ENCODE results near the gene DIP2C.
"Not testable (repeated sequence)": the region's sequence is repeated elsewhere in the genome, so short reads cannot be mapped to it uniquely, and the experiment has no call there.

The DIP2C gene

DNA sequence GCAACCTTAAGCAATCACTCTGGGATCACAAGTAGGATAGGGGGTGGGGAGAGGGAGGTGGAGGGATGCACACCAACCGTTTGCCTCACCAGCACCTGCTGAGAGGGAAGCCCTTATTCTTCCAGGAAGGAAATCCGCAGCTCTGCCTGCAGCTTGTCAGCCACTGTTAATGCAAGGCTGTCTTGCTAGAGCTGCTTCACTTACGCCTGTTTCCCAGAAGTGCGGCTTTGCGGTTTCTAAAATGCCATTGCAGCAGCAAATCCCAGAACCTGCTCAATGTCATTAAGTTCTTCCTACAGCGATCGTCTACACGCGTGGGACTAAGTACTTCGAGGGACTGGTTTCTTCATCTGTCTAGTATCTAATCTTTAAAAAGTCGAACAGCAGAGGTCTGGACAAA, 363.1 kb downstream of the DIP2C start:
- DNase-seq (ENCODE audit: low read depth) = no peak

DNA sequence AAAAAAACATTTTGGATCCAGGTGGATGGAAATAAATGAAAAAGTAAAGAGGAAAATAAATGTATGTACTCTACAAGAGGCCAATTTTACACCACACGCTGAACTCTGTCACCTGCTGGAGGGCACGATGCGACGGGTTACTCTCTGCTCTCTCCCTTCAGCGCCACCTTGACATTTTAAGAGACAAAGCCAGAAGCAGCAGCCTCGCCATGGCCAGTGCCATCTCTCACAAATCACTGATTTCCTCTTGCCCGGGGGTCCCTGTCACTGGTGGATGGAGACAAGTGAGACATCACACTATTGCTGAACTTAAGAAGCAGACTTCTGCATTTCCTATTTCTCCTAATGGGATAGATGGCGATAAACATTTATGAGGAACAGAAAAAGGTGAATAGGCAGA, 364.2 kb downstream of the DIP2C start:
- no peak for DNase-seq (ENCODE audit: low read depth)

GRCh38 chr10:324593-324992, 364.9 kb downstream of the DIP2C start:
- DNase-seq (ENCODE audit: low read depth) = no peak

DNA sequence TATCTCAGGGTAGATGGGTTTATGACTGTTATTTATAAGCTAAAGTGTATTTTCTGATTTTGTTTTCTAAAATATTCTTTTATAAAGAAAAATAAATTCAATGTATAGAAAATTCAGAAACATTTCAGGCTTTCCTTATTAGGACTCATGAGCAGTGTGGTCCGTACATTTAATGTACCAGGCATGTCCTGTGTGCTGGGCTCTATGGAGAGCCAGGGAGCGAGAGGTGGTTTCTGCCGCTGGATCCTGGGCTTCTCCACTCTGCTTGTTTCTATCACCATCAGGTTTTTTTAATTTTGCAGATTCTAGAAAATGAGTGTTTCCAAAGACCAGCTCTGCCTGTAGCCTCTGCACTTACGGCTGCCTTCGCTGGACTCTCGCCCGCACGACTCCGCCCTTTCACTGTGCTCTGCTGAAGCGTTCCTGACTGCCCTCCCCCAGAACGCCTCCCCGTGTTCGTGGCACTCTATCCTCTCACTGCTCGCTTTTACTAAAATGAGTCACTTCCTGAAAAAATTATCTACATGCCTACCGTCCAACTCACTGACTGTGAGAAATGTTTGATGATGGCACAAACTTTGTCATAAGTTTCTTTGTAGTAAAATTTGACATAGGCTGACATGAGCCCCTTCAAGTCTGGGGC, 365.7 kb downstream of the DIP2C start:
- DNase-seq (ENCODE audit: low read depth) = peak; percentile 17

- not testable (repeated sequence) for DNase-seq (ENCODE audit: low read depth)
These were observed 366.4 kb downstream of the DIP2C start for GRCh38 chr10:323046-323445.

DNA sequence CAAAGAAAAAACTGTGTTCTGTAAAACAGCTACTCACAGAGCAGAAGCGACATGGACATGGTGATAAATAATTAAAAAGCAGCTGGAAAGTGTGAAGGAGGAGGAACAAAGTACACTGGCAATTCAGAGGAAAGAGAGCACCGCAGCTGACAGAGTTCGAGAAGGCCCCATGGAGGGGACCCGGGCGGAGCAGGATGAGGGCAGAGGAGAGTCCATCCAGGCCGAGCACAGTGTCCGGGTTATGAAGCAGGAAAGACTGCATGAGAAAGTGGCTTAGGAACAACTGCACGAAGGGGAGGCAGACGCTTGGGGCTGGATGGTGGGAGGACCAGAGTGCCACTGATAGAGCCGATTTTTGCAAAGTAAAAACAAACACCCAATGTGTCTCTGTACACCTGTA, 368.7 kb downstream of the DIP2C start:
- DNase-seq (ENCODE audit: low read depth) = no peak

DNA sequence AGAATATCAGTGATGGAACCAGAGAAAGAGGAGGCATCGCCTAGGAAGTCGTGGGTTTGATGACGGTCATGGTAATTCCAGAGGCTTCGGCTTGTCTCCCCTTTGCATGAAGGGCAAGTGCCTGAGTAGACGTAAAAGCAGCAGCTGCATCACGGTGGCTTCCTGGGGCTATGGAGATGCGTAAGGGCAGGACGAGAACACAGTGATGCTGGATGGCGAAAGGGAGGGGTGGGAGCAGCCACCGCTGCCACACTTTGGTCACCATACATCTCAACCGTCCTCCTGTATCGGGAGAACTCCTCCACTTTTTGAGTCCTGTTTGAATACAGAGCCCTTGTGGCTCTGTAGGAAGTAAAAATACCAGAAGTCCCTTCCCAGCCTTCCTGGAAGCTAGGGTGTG, 371.5 kb downstream of the DIP2C start:
- DNase-seq (ENCODE audit: low read depth) = no peak

DNA sequence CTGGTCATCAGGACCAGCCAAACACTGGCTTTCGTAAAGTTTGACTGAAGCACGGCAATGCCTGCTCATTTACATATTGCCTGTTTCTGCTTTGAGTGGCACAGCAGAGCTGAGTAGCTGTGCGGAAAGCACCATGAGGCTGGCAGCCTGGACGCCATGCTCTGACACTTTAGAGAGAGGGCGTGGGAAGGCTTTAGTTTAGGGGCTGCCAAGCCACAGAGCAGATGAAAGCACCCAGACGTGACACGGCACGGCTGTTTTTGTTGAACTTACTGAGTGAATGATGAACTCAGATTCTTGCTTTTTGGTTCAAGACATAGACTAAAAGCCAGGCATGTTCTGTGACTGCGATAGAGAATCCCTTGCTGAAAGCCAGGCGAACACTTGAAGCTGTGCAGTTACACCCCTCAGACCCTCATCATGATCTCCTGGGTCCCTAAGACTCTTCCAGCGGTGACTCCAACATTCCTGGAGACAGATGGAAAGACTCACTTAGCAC, 372.1 kb downstream of the DIP2C start:
- no peak for DNase-seq (ENCODE audit: low read depth)

GRCh38 chr10:316390-316789, 373.1 kb downstream of the DIP2C start:
- no peak for DNase-seq (ENCODE audit: low read depth)

DNA sequence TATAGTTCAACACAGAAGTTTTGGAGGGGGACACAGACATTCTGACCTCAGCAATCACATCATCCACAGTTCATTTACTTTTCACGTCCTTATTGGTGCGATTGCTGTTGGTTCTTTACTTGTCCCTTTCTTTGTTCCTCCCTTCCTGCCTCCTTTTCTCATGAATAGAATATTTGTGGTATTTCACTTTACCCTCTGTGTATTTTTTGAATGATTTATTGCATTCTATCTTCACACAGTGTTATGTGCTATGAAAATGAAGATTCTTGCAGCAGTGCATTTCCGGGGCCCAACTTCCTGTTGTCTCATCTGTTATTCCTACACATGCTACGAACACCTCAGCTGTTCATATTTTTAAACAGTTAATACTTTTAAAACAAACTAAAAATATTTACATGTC, 374.6 kb downstream of the DIP2C start:
- no peak for DNase-seq (ENCODE audit: low read depth)

DNA sequence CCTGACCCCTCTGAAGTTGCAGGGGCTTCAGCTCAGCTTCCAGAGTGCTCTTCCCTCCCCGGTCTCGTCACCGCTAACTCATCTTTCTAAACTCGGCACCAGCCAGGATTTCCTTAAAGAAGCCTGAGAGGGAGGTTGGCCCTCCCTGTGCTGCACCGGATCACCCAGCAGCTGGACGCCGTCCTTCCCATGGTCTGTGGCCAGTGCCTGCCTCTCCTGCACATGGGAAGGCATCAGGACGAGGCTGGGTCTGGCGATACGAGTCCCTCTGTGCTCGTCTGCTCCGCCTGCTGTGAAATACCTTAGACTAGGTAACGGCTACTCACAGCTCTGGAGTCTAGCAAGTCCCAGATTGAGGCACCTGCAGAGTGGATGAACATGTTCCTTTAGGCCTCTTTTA, 375.1 kb downstream of the DIP2C start:
- no peak for DNase-seq (ENCODE audit: low read depth)

DNA sequence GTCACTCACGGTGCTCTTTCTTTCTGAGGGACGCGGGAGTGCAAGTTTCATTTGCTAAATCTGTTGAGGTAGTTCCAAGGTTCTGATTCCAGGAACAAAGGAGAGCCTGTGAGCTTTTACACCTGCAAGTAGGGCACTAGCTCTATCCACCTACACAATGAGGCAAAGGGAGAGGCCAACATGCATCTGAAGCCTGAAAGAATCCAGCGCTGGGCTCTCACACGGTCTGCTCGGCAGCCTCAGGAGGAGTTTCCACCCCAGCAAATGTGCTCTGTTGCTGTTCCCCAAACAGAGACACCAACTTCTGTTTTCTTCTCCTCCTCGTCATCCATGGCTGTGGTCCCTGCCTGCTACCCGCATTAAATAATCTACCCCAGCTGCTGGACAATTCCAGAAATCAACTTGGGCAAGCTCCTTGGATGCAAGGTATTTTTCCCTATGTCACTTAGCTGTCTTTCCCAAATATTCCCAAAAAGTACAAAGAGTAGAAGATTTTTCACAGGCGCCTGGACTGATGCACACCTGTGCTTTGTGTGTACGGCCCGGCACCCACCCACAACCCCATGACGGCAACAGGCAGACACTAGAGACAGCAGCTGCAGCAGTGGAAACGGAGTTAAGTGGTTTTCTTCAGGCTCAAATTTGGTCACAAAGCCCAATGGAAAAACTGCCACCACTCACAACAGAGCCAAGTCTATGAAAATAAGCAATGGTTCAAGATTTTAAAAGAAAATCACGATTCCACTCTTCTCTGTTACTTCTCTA, 377.4 kb downstream of the DIP2C start:
- no peak for DNase-seq (ENCODE audit: low read depth)

- DNase-seq (ENCODE audit: low read depth) = no peak
These were observed 378.4 kb downstream of the DIP2C start for GRCh38 chr10:310976-311639.

DNA sequence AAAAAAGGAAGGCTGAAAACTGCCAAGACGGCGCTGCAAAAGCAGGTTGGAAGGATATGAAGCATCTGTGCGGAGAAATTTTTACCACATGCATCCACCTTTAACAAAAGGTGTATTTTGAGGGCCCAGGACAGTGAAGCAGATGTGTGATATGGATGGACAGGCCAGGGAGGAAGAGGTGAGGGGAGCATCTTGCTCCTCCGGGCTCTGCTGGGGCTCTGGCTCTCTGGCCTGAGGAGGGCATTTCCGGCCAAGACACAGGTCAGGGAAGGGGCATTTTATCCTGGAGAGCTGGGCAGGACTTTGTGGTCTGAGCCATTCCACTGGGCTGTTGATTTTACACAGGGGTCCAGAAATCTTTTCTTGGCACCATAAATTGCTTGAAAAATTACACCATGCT, 379.1 kb downstream of the DIP2C start:
- DNase-seq (ENCODE audit: low read depth) = no peak

DNA sequence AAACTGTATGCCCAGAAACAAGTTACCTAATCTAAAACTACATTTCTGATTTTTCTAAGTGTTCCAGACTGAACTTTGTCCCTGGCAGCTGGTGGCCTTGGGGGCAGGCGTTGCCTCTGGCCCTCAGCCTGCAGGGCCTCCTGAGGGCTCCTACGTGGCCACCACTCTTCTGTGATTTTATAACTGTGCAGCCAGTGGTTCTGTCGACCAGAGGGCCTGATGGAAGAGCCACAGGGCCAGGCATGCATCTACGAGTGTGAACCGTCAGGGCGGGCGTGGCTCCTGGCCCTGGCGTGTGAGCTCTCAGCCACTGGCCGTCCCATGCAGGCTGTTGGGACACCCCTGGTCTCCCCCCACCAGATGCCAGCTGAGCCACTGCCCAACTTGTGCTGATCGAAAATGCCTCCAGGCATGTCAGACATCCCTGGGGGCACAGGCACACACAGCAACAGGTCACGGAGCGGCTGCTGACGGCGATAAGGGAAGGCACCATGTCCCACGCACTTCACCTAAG, 380.8 kb downstream of the DIP2C start:
- DNase-seq (ENCODE audit: low read depth) = no peak

DNA sequence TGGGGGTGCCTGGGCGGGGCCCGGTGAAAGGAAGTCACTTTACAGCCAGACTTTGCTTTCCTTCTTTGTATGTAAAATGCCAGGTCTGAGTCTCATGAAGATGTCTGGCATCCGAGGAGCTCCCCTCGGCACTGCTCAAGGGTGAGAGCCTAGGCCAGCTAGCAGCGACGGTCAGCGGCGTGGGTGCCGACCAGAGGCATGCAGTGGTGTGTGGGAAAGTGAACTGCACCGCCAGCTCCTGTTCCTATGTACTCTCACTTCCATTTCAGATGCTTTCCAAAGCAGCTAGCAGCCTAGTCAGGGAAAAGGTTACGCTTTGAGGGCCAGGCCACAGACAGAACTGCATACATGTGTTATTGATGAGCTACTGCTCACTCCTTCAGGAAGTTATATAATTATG, 381.4 kb downstream of the DIP2C start:
- no peak for DNase-seq (ENCODE audit: low read depth)

DNA sequence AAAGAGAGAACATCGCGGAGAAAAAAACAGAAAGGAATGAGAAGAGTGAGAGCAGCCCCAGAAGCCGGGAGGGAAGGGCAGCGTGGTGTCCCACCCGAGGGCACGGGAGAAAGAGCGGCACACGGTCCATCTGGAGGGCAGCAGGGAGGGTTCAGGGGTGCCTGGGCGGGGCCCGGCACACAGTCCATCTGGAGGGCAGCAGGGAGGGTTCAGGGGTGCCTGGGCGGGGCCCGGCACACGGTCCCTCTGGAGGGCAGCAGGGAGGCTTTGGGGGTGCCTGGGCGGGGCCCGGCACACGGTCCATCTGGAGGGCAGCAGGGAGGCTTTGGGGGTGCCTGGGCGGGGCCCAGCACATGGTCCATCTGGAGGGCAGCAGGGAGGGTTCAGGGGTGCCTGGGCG, 381.8 kb downstream of the DIP2C start:
- DNase-seq (ENCODE audit: low read depth) = no peak

- DNase-seq (ENCODE audit: low read depth) = no peak
These were observed 382.7 kb downstream of the DIP2C start for GRCh38 chr10:306675-307185.

- DNase-seq (ENCODE audit: low read depth) = no peak
These were observed 383.3 kb downstream of the DIP2C start for GRCh38 chr10:306007-306674.

DNA sequence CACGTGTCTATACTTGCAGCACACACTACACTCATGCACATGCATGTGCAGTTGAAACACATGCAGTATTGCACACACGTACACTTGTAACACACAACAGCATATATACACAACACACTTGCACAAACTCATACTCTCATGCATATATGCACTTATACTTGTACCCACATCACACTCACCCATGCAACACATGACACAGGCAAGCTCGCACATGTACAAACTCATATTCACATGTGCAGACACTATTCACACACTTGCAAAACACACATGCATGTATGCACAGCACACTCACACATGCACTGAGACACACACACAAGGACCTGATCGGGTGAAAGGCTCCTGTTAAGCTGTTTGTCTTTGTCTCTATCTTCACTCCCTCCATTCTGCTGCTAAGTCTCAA, 384.4 kb downstream of the DIP2C start:
- no peak for DNase-seq (ENCODE audit: low read depth)

DNA sequence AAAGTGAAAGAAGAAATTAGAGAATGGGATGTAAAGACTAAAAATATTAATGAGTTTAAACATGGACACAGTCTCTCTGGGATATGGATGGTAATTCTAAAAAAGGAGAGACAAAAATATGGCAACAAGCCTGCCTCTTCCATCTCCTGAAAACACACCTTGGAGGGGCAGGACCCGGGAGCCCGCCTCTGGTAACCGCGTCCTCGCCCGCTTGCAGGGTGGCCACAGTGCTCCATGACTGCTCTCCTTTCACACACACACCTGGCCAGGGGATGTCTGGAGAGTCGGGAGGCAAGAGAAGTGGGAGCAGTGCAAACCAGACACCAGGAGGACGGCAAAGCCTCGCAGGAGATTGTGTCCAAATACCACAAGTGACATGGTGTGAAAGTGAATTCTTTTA, 387.9 kb downstream of the DIP2C start:
- no peak for DNase-seq (ENCODE audit: low read depth)

- DNase-seq (ENCODE audit: low read depth) = not testable (repeated sequence)
These were observed 388.9 kb downstream of the DIP2C start for GRCh38 chr10:300580-300979.

Measured in activated gamma-delta T cell treated with anti-CD3 and anti-CD28 coated beads, Interleukin-2, amount 50 U/mL, for 16 hours (primary cell).